ENCODE data around the gene TPPP.
"Not testable (repeated sequence)": the region's sequence is repeated elsewhere in the genome, so short reads cannot be mapped to it uniquely, and the experiment has no call there.

- not testable (repeated sequence) for TF ChIP-seq POLR2A, POLR2AphosphoS5 (IDR thresholded peaks at IDR 0.05)
These were observed 36.1 kb upstream of the TPPP start for GRCh38 chr5:729225-729624.
